K562 (cell line): Measurements from ENCODE around the gene AHSA1.

Source experiments
- JUN ChIP-seq, 2 experiments: sonication (generic) in 1 of 2; formaldehyde crosslinking in 1 of 2; IDR thresholded peaks; 2 replicates each; pipeline versions ENCODE4 v1.6.1 to v1.8.0; 2012 to 2022; ENCODE audit warnings: borderline replicate concordance in 2 of 2, mild to moderate bottlenecking in 2 of 2, improper control_type of control experiment in 1 of 2, low read depth in 1 of 2, low read length in 1 of 2, missing genetic modification reagents in 1 of 2
- MTF1 ChIP-seq: fragments of 250-450 bp; sonication (Bioruptor Pico); IDR thresholded peaks from 2 replicates; pipeline ENCODE4 v1.9.0; 2021; ENCODE audit warnings: moderate library complexity, mild to moderate bottlenecking, inconsistent platforms, borderline replicate concordance
- NCOR1 ChIP-seq: fragments of 450-650 bp; IDR thresholded peaks from 2 replicates; pipeline ENCODE4 v1.6.1; 2016; ENCODE audit warnings: mild to moderate bottlenecking, moderate library complexity
- SMAD3 ChIP-seq: fragments of 450-650 bp; formaldehyde crosslinking; conservative IDR thresholded peaks from 2 replicates; pipeline ENCODE4 v1.4.0; 2020; ENCODE audit warnings: mild to moderate bottlenecking
- TEAD4 ChIP-seq, 2 experiments: sonication (generic) in 1 of 2; formaldehyde crosslinking in 1 of 2; IDR thresholded peaks; 2 replicates each; pipeline versions ENCODE4 v1.6.1 to v1.8.0; 2012 to 2022; ENCODE audit warnings: borderline replicate concordance in 1 of 2, inconsistent platforms in 1 of 2, low read length in 1 of 2, mild to moderate bottlenecking in 1 of 2, missing genetic modification reagents in 1 of 2

DNA sequence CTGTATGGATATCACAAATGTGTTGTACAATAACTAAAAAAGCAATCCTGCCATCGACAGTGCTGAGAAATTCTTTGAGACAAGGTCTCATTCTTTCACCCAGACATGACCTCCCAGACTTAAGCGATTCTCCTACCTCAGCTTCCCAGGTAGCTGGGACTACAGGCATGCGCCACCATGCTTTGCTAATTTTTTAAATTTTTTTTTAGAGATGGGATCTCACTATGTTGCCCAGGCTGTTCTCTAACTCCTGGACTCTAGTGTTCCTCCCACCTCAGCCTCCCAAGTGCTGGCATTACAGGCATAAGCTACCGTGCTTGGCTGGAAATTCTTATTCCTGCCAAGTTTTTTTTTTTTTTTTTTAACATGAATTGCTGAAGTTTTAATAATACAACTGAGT lies 18.0 kb upstream of the AHSA1 start:
- TF ChIP-seq SMAD3 (CRISPR knock-in tag): no peak
- no peak for TF ChIP-seq JUN (IDR thresholded peaks at IDR 0.05; ENCODE audit: borderline replicate concordance, low read depth, low read length)
- TF ChIP-seq JUN (CRISPR knock-in tag; IDR thresholded peaks at IDR 0.05; ENCODE audit: borderline replicate concordance): no peak
- no peak for TF ChIP-seq TEAD4 (IDR thresholded peaks at IDR 0.05; ENCODE audit: low read length)
- no peak for TF ChIP-seq TEAD4 (CRISPR knock-in tag; IDR thresholded peaks at IDR 0.05; ENCODE audit: borderline replicate concordance)
- no peak for TF ChIP-seq NCOR1
- no peak for TF ChIP-seq MTF1 (CRISPR knock-in tag)
